Left ventricle myocardium inferior (tissue), 1 donor: ENCODE results near the gene VENTX. TPM values are rescaled to one million over a fixed set of nuclear protein-coding genes. Genes with fewer than 3 reads are reported as not detected.

Source experiments
- DNase-seq: peaks from one replicate; pipeline ENCODE4 v3.0.0-alpha.2; 2020
- H3K27ac ChIP-seq: fragments of 200-600 bp; replicated peaks from 2 replicates; pipeline ENCODE4 v1.8.0; 2021
- H3K27me3 ChIP-seq: fragments of 200-600 bp; 2 replicates; pipeline ENCODE4 v1.8.0; 2021; ENCODE audit warnings: low read depth
- H3K36me3 ChIP-seq: fragments of 200-600 bp; 2 replicates; pipeline ENCODE4 v1.8.0; 2021
- H3K4me1 ChIP-seq: fragments of 200-600 bp; 2 replicates; pipeline ENCODE4 v1.8.0; 2021
- H3K4me3 ChIP-seq: fragments of 200-600 bp; 2 replicates; pipeline ENCODE4 v1.8.0; 2021; ENCODE audit warnings: mild to moderate bottlenecking, moderate library complexity
- H3K9me3 ChIP-seq: fragments of 200-600 bp; replicated peaks from 2 replicates; pipeline ENCODE4 v1.8.0; 2021
- intact Hi-C: fragments of 100-400 bp; cut with micrococcal nuclease; formaldehyde crosslinking; loops from one replicate; pipeline ENCODE4 v1.11.0; 2022
- total RNA-seq: library from RNA; stranded (reverse); fragmentation: NEBNext Ultra II Directional; extraction: Animal tissue kit (Norgen Biotek cat#: 25700); gene quantifications from one replicate; pipeline ENCODE4 v1.2.1, GENCODE V29; 2021
- TF ChIP-seq, protein P1 (sequence below): fragments of 200-600 bp; IDR thresholded peaks from 2 replicates; pipeline ENCODE4 v1.8.0; 2021; ENCODE audit warnings: antibody characterized with exemption, mild to moderate bottlenecking, borderline replicate concordance
- donor health status: DM: no; HTN: yes; CAD: no; lungs with severe emphysema.

The VENTX gene
- total RNA-seq, 1 donor from 2014 or later, result 0.33 TPM

DNA sequence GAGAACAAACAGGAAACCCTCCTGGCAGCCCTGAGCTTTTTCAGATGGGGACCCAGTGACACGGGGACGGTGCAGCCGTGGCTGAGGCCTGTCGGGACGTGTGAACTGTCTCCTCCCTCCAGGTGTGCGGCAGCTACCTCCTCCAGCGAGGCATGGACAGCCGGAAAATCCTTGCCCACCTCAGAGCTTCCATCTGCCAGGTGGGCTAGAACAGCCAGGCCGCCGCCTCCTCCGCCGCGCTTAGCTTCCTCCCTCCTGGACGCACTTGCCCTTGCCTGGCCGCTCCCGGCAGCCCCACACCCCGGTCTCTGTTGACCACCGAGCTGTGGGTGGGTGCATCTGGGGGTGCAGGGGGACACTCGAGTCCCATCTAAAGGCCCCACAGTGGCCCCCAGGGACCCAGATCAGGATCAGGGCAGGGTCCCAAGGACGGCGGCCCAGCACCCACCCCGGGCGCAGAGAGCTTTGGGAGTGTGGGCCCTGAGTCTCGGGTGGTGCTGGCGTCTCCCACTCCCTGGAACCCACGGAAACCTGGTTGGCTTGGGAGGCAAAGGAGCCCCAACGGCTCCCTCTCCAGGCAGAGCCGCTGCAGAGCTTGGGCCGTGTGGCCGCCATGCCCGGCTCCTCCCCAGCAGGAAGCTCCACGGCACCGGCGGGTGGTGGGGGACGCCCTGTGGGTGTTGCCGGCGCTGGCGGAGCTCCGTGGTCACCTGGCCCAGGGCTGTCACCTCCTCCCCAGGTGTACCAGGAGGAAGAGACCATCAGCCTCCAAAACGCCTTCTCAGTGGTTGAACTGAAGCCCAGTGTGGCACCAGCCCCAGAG is 40.5 kb upstream of the VENTX start:
- Histone ChIP-seq H3K9me3 (peaks cover 28% of the 10 kb centered on the region), H3K27ac (no peak overlapping the region), H3K4me3 (no peak overlapping the region), H3K36me3 (no peaks in the 10 kb centered on the region), H3K27me3 (peaks cover 83% of the 10 kb centered on the region), H3K4me1 (no peaks in the 10 kb centered on the region)
- intact Hi-C loops, result no loop called here
- no peak for DNase-seq
- TF ChIP-seq, protein P1, sequence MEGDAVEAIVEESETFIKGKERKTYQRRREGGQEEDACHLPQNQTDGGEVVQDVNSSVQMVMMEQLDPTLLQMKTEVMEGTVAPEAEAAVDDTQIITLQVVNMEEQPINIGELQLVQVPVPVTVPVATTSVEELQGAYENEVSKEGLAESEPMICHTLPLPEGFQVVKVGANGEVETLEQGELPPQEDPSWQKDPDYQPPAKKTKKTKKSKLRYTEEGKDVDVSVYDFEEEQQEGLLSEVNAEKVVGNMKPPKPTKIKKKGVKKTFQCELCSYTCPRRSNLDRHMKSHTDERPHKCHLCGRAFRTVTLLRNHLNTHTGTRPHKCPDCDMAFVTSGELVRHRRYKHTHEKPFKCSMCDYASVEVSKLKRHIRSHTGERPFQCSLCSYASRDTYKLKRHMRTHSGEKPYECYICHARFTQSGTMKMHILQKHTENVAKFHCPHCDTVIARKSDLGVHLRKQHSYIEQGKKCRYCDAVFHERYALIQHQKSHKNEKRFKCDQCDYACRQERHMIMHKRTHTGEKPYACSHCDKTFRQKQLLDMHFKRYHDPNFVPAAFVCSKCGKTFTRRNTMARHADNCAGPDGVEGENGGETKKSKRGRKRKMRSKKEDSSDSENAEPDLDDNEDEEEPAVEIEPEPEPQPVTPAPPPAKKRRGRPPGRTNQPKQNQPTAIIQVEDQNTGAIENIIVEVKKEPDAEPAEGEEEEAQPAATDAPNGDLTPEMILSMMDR, result no peak

DNA sequence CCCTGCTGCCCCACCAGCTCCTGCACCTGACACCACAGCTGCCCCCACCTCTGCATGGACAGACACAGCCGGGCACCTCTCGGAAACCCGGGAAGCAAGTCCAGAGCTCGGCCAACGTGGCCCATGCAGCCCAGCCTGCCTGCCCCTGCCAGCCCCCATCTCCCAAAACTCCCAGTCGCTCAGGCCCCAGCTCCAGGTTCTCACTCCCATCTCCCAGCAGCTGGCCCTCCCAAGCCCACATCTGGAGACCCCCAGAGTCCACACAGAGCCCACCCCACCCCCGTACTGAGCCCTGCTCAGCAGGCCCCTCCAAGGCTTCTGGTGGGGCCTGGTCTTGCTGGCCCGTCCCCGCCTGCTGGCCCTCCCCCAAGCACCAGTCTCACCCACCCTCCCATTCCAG is 39.9 kb upstream of the VENTX start:
- TF ChIP-seq, protein P1, result no peak
- Histone ChIP-seq H3K9me3 (peaks cover 22% of the 10 kb centered on the region), H3K4me1 (no peaks in the 10 kb centered on the region), H3K36me3 (no peaks in the 10 kb centered on the region), H3K4me3 (no peak overlapping the region), H3K27ac (no peak overlapping the region), H3K27me3 (peaks cover 88% of the 10 kb centered on the region)
- intact Hi-C loops, result no loop called here
- DNase-seq, result no peak

DNA sequence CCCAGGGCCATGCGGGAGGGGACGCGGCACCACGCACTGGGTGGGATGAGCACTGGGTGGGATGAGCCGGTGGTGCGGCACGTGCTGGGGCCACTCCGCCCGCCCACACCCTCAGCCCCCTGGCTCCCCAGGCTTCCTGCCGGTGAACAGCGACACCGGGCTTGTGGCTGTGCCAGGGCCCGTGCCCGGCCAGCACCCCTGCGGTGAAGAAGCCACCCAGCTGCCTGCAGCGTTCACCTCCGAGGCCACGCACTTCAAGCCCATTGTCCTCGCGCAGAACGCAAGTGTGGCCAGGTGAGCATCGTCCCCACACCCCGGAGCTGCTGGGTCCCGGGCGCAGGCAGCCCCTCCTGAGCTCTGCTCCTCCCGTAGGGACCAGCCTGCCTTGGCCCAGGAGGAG is 39.4 kb upstream of the VENTX start:
- H3K27me3 ChIP-seq, result peaks cover 84% of the 10 kb centered on the region
- intact Hi-C loops, result no loop called here
- H3K4me1 ChIP-seq, result no peaks in the 10 kb centered on the region
- no peak for DNase-seq
- H3K36me3 ChIP-seq, result no peaks in the 10 kb centered on the region
- TF ChIP-seq, protein P1, result no peak
- peaks cover 18% of the 10 kb centered on the region for H3K9me3 ChIP-seq
- H3K27ac ChIP-seq, result no peak overlapping the region
- no peak overlapping the region for H3K4me3 ChIP-seq

GRCh38 chr10:133198621-133199487 is 38.8 kb upstream of the VENTX start:
- DNase-seq, result no peak
- intact Hi-C loops, result no loop called here

DNA sequence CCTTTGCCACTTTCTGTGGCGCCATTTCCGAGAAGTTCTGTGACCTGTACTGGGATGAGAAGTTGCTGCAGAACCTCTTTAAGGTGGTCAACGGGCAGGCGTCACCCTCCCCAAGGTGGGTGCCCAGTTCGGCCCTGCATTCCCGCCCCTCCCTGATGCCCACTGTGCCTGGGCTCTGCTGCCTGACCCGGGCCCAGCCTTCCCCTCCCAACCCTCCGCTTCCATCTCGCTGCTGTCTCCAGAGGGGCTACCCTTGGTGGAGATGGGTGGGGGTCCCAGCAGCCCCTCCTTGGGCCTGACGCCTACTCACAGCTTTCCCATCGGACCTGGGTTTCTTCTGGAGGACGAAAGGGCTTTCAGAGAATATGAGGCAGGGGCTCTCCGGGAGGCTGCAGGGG is 38.2 kb upstream of the VENTX start:
- peaks cover 79% of the 10 kb centered on the region for H3K27me3 ChIP-seq
- intact Hi-C loops, result no loop called here
- peaks cover 5% of the 10 kb centered on the region for H3K9me3 ChIP-seq
- H3K4me1 ChIP-seq, result no peaks in the 10 kb centered on the region
- H3K36me3 ChIP-seq, result no peaks in the 10 kb centered on the region
- no peak for DNase-seq
- no peak overlapping the region for H3K27ac ChIP-seq
- H3K4me3 ChIP-seq, result no peak overlapping the region
- TF ChIP-seq, protein P1, result no peak

More at GRCh38 chr10:133198621-133199487, 38.8 kb upstream of the VENTX start:
- no peak overlapping the region for H3K27ac ChIP-seq
- H3K4me3 ChIP-seq, result no peak overlapping the region
- no peaks in the 10 kb centered on the region for H3K36me3 ChIP-seq
- no peaks in the 10 kb centered on the region for H3K4me1 ChIP-seq
- H3K27me3 ChIP-seq, result peaks cover 80% of the 10 kb centered on the region
- peaks cover 11% of the 10 kb centered on the region for H3K9me3 ChIP-seq
- TF ChIP-seq, protein P1, result no peak
